Measurements from ENCODE around the gene NRP1.
"Not testable (repeated sequence)": the region's sequence is repeated elsewhere in the genome, so short reads cannot be mapped to it uniquely, and the experiment has no call there.

Gene NRP1

GRCh38 chr10:33315891-33316290, 18.6 kb downstream of the NRP1 start:
- no peak for ATAC-seq

- ATAC-seq = no peak
Measured at GRCh38 chr10:33314811-33315561, 19.5 kb downstream of the NRP1 start.

- ATAC-seq = no peak
Measured at GRCh38 chr10:33311640-33312039, 22.8 kb downstream of the NRP1 start.

GRCh38 chr10:33310853-33311252, 23.6 kb downstream of the NRP1 start:
- no peak for ATAC-seq

- ATAC-seq = no peak
Measured at GRCh38 chr10:33309406-33309805, 25.1 kb downstream of the NRP1 start.

GRCh38 chr10:33307835-33308234, 26.6 kb downstream of the NRP1 start:
- no peak for ATAC-seq

- ATAC-seq = no peak
Measured at GRCh38 chr10:33306701-33307519, 27.6 kb downstream of the NRP1 start.

- no peak for ATAC-seq
Measured at GRCh38 chr10:33306126-33306525, 28.3 kb downstream of the NRP1 start.

GRCh38 chr10:33304423-33305225, 29.8 kb downstream of the NRP1 start:
- no peak for ATAC-seq

- ATAC-seq = no peak
Measured at GRCh38 chr10:33303988-33304387, 30.5 kb downstream of the NRP1 start.

GRCh38 chr10:33302208-33302829, 32.1 kb downstream of the NRP1 start:
- no peak for ATAC-seq

GRCh38 chr10:33301097-33301789, 33.2 kb downstream of the NRP1 start:
- no peak for ATAC-seq

- ATAC-seq = not testable (repeated sequence)
Measured at GRCh38 chr10:33300544-33300943, 33.9 kb downstream of the NRP1 start.

- ATAC-seq = no peak
Measured at GRCh38 chr10:33298893-33299292, 35.6 kb downstream of the NRP1 start.

- no peak for ATAC-seq
Measured at GRCh38 chr10:33298110-33298509, 36.4 kb downstream of the NRP1 start.

- ATAC-seq = no peak
Measured at GRCh38 chr10:33295851-33296250, 38.6 kb downstream of the NRP1 start.

GRCh38 chr10:33293531-33294170, 40.8 kb downstream of the NRP1 start:
- ATAC-seq = no peak

- no peak for ATAC-seq
Measured at GRCh38 chr10:33293076-33293475, 41.4 kb downstream of the NRP1 start.

- ATAC-seq = no peak
Measured at GRCh38 chr10:33291053-33291592, 43.3 kb downstream of the NRP1 start.

GRCh38 chr10:33290321-33291052, 44.0 kb downstream of the NRP1 start:
- ATAC-seq = no peak

GRCh38 chr10:33289776-33290175, 44.7 kb downstream of the NRP1 start:
- ATAC-seq = no peak
